ENCODE results near the gene IL17F. TPM values are rescaled to one million over a fixed set of nuclear protein-coding genes. Genes with fewer than 3 reads are reported as not detected.

Gene IL17F
- not detected in 2 replicates for total RNA-seq

GRCh38 chr6:52244400-52244799, at the start of gene IL17F:
Gene IL17F (minus strand): TSS chr6:52244500. CDS start chr6:52244429, 71 bp downstream.

GRCh38 chr6:52284460-52285176, 40.3 kb upstream of the IL17F start, which contains the start of gene MCM3:
Gene MCM3 (minus strand): TSS chr6:52284742. CDS start chr6:52284674, 68 bp downstream.

Other genes starting within 250 kb of the IL17F start
- not detected in 2 replicates for gene PKHD1, start 156.9 kb downstream of the IL17F start, total RNA-seq
- gene IL17A, start 58.1 kb downstream of the IL17F start, total RNA-seq = not detected in 2 replicates
- 83.4 and 98.9 TPM in 2 replicates for gene MCM3, start 40.2 kb upstream of the IL17F start, total RNA-seq
- 4.9 and 12.0 TPM in 2 replicates for gene PAQR8, start 117.7 kb upstream of the IL17F start, total RNA-seq
- gene EFHC1, start 175.8 kb upstream of the IL17F start, total RNA-seq = 7.8 and 14.7 TPM in 2 replicates